NT2/D1 (cell line): Measurements from ENCODE around the gene DNAH5.

Source experiments
- SUZ12 ChIP-seq: IDR thresholded peaks from 2 replicates; pipeline ENCODE4 v1.6.1; 2011; ENCODE audit not compliant: insufficient read length, insufficient read depth; ENCODE audit errors: extremely low read depth
- YY1 ChIP-seq: IDR thresholded peaks from 2 replicates; pipeline ENCODE4 v1.6.1; 2011; ENCODE audit not compliant: insufficient read length, insufficient read depth

DNA sequence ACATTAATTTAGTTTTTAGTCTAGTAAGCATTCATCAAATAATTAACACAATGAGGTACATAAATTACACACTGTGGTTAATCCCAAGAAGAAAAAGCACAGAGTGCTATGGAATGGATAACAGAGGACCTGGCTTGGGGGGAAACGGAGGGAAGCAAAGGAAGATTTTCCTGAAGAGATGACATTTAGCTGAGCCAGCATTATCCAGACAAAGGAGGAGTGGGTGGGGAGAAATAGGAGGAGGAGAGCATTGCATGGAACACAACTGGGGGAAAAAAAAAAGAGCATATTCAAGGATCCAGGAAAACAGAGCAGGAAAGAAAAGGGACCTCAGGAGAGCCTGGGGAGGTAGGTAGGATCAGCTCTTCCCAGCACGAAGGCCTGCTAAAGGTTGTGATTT is 170.8 kb downstream of the DNAH5 start:
- TF ChIP-seq SUZ12, result no peak
- no peak for TF ChIP-seq YY1
